HS-5 (cell line): ENCODE data around the gene RASEF.
"Not testable (repeated sequence)": the region's sequence is repeated elsewhere in the genome, so short reads cannot be mapped to it uniquely, and the experiment has no call there.

Experiments
- DNase-seq: peaks from one replicate; pipeline ENCODE4 v3.0.0-alpha.2; 2012; ENCODE audit warnings: low read depth

The RASEF gene

DNA sequence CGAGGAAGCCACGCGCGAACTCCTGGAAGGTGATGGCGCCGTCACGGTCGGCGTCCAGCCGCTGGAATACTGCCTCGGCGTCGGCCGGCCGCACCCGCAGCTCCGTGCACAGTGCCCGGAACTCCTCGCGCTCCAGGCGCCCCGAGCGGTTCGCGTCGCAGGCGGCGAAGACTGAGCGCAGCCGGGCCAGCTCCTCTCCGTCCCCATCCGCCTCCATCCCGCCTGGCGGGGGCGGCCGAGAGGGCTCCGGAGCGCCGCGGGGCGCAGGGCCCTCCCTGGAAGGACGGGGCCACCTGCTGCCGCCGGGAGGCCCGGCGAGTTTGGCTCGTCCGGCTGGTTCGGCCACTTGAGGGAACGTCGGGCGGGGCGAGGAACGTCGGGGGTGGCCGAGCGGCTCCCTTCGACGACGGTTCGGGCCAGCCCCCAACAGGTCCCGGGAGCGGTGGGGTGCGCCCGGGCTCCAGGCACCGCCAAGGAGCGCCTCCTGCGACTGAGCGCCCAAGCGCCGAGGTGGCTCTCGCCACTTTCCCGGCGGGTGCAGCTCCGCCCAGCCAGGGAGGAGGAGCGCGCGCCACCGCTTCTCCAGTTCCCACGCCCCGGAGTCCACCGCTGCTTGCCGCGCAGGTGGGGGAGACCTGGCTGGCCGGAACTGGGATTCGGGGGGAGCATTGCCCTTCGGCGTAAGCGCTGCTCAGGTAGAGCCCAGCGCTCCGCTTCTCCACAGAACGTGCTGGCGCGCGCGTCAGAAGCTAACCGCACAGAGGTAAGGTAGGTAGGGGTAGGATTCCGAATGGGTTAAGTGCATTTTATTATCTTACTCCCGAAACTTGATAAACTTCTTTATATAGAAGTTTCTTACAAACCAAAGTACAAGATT, at the start of gene RASEF:
Gene RASEF (minus strand): TSS at position 492 of the 877 bp plus-strand sequence. CDS start 275 bp downstream, at position 217.
- no peak for DNase-seq

DNA sequence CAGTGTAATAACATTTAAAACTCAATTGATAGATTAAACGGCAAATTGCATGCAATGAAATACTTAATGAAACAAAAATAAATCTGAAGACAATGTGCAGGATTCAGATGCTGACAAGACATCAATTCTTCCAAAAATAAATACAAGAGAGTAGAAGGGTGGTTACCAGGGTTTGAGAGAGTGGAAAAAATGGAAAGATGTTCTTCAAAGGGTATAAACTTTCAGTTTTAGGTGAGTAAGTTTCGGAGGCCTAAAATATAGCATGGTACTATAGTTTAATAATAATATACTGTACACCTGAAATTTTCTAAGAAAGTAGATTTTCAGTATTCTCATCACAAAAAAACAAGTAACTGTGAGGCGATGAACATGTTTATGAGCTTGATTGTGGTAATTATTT, 48.2 kb upstream of the RASEF start:
- no peak for DNase-seq

DNA sequence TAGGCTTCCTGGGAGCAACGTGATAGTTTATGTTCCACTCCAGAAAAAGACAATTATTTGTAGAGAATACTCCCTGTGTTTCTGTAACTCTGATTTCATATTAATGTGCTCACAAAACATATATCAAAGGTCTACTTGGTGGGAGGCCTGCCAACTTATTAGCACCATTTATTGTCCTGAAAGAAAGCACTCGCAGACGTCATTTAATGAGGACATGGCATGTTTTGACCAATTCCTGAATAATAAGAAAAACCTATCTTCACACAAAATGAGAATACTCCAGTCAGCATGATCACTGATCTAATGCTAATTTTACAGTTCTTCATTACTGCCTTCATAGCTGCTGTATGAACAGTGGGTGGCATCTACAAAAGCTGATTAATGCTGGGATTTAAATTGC, 46.4 kb upstream of the RASEF start:
- DNase-seq, result no peak

DNA sequence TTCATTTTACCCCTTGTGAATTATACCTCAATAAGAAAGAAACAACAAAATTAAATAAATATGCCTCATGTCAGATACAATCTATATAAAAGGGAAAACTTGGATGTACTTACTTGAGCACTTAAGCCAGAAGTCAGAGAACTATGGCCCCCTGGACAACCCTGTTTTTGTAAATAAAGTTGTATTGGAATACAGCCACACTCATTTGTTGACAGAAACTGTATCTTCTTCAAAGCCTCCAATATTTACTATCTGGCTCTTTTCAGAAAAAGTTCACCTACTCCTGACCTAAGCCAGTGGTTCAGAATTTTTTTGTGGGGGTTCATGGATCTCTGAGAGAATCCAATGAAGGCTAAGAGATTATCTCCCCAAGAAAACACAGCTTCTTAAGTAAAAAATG, 45.3 kb upstream of the RASEF start:
- no peak for DNase-seq

DNA sequence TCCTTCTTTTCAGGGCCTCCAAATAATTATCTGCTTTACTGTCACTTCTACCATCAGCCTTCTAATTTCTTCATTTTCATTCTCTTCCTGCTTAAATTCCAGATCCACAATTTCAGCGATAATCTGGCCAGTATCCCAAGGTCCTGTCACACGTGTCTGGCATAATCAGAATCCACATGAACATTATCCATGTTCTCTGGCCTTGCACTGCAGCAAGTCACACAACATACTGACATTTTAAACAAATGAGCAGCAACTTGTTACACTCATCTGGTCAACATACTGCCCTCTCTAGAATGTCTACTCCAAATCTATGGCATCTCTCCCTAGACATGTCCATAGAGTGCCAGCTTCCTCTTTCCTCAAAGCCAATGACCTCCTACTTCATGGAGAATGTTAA, 43.8 kb upstream of the RASEF start:
- no peak for DNase-seq

DNA sequence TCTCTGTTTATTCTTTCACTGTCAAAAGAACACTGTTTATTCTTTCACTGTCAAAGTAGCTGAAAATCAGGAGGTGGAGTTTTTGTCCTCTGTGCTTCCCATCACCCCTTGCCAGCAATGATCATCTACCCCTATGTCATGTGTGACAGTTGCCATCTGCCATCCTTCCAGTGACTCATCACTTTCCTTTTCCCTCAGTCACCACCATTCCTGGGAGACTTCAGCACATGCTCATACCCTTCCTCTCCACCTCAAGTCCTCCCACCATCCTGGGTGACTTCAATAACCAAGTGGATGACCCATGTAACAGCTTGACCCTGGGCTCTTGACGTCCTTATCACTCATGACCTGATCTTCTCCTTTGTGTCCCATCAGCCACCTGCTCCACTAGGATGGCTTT, 43.3 kb upstream of the RASEF start:
- DNase-seq, result no peak

DNA sequence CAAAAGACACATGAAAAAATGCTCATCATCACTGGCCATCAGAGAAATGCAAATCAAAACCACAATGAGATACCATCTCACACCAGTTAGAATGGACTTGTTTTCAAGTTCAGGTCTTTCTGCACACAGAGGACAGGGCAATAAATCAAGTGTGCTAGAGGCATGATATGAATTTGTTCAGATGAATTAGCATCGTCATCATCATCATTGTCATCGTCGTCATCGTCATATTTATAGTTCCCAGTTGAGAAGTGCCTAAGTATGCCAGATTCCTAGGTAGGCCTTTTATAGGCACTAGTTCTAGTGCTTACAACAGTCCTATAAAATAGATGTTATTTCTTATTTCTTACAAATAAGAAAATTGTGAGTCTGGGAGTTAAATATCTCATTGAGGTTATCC, 34.7 kb upstream of the RASEF start:
- DNase-seq, result no peak

DNA sequence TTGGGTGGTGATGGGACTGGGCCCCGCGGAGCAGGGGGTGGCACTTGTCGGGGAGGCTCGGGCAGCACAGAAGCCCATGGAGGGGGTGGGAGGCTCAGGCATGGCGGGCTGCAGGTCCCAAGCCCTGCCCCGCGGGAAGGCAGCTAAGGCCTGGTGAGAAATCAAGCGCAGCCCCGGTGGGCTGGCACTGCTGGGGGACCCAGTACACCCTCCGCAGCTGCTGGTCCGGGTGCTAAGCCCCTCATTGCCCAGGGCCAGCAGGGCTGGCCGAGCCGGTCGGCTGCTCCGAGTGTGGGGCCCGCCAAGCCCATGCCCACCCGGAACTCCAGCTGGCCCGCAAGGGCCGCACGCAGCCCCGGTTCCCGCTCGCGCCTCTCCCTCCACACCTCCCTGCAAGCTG, 30.4 kb upstream of the RASEF start:
- DNase-seq, result not testable (repeated sequence)

DNA sequence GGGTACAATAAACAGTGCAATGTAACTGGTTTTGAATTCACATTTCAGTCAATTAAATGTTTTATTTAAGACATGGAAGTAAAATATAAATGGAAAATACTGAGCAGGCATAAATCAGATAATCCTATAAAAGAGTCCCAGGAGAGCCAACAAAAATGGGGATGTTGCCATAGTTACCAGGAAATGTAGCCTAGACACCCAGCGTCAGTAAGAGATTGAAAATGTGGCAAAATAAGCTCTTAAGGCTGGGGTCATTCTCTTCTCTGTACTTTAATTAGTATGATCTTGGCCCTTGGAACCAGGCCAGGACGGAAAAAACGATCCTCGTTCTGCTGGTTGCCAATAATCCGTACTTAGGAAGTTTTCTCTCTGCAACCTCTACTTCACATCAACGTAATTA, 18.9 kb upstream of the RASEF start:
- DNase-seq, result no peak

DNA sequence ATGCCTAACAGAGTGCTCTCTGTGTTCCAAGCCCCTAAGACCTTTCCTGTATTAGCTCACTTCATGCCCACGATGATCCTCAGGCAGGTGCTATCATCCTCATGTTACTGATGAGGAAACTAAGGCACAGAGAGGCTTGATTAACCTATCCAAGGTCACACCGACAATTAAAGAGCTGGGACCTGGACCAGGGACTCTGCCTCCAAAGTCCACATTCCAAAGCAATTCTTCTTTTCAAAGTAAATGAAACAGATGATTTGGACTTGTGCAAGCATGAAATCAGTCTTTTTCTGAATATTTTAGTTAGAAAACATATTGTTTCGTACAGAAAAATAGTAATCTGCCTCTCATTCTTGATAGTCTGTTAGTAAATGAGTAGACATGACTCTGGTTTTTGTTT, 18.1 kb upstream of the RASEF start:
- DNase-seq, result no peak

DNA sequence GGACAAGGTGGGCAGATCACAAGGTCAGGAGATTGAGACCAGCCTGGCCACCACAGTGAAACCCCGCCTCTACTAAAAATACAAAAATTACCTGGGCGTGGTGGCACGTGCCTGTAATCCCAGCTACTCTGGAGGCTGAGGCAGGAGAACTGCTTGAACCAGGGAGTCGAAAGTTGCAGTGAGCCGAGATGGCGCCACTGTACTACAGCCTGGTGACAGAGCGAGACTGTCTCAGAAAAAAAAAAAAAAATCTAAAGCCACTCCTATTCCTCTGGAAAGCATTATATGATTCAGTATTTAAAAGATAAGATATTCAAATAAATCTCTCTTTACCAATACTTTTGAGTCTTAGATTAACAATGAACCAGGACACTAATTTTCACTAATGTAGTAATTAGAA, 13.0 kb upstream of the RASEF start:
- DNase-seq, result not testable (repeated sequence)

DNA sequence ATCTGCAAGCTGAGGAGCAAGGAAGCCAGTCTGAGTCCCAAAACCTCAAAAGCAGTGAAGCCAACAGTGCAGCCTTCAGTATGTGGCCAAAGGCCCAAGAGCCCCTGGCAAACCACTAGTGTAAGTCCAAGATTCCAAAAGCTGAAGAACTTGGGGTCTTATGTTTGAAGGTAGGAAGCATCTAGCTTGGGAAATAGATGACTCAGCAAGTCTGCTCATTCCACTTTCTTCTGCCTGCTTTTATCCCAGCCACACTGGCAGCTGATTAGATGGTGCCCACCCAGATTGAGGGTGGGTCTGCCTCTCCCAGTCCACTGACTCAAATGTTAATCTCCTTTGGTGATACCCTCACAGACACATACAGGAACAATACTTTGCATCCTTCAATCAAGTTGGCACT, 9.6 kb upstream of the RASEF start:
- DNase-seq, result not testable (repeated sequence)

DNA sequence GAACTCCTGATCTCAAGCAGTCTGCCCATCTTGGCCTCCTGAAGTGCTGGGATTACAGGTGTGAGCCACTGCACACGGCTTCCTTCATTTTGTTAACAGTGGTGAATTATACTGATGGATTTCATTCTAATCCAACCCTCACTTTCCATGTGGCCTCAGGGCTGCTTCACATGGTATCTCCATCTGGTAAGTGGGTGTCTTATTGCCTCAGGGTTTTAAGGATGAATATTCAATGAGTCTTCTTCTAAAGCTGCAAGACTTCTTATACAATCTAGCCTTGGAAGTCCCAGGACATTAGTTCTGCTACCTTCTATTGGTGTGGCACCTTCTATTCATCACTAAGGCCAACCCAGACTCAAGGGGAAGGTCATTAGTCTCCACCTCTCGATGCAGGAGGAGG, 8.7 kb upstream of the RASEF start:
- DNase-seq, result no peak

DNA sequence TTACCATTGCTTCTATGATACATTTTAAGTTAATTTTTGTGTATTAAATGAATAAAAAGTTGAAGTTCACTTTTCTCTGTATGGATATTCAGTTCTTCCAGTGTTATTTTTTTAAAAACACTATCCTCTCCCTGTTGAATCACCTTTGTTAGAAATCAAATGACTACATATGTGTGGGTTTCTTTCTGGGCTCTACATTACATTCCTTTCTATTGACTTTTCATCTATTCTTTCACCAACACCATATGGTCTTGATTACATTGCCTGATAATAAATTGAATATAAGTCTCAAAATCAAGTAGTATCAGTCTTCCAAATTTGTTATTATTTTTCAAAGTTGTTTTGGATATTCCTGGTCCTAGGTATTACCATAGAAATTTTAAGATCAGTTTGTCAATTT, 7.3 kb upstream of the RASEF start:
- DNase-seq, result no peak

DNA sequence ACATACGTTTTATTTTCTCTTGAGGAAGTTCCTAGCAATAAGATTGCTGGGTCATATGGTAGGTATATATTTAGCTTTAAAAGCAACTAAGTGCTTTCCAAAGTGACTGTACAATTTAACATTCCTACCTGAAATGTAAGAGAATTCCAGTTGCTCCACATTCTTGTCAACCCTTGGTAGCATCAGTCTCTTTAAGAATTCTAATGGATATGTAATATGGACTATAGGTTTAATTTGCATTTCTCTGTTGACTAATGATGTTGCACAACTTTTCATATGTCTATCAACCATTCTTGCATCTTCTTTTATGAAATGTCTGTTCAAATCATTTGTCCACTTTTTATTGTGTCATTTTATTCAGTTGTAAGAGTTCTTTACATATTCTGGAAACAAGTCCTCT, 6.7 kb upstream of the RASEF start:
- DNase-seq, result no peak

DNA sequence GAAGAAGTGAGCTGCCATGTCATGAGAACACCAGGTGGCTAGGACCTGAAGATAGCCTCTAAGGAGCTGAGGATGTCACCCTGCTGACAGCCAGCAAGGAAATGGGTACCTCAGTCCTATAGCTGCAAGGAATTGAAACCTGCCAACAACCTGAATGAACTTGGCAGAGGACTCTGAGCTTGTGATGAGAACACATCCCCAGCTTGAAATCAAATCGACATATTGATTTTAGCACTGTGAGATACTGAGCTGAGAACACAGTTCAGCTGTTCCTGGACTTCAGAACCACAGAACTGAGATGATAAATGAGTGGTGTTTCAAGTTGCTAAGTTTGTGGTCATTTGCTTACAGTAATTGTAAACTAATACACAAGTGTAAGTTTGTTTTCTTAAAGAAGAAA, 5.5 kb upstream of the RASEF start:
- no peak for DNase-seq

DNA sequence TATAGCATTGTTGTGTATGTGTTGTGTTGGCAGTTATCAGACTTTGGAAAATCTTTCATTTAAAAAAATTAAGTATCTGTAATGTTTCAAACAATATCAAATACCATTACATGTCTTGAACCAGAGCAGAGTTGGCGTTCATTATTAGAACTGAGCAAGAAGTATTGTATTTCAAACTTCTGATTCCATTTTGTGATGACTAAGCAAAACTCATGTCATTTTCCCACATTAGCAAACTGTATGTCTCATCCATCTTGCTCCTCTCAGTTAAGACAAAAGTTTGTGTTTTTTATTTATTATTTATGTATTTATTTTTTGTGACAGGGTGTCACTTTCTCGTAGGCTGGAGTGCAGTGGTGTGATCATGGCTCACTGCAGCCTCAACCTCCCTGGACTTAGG, 4.6 kb upstream of the RASEF start:
- no peak for DNase-seq

DNA sequence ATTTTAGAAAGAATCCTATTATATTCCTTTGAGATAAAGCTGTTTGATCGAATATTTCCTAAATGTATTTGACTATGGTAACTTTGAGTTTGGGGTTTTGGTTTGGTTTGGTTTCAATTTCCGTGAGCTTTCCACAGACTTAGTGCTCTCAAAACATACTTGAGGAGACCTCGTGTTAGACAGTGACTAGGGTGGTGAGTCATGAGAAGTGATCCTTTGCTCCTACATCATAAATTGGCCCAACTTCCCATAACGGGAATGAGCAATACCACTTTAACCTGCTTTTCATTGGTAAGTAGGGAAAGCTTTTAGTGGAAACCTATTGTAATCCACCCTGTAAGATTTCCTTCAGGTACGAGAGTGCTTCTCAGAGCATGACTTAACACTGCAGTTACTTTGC, 3.8 kb upstream of the RASEF start:
- peak; percentile 86 for DNase-seq

DNA sequence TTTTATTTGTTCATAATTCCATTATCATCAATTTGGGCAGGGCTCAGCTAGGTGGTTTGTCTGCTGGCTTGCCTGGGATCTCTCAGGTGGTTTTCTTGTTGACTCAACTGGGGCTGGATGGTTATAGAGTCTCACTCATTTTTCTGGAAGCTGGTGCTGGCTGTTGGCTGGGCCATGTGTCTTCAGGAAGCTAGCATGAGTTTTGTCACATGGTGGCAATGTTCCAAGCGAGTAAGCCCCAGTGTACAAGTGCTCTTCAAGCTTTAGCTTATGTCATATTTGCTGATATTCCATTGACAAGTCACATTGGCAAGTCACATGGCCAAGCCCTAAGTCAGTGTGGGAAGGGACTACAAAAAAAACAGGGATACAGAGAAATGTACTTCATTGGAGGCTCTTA, 2.3 kb upstream of the RASEF start:
- no peak for DNase-seq

DNA sequence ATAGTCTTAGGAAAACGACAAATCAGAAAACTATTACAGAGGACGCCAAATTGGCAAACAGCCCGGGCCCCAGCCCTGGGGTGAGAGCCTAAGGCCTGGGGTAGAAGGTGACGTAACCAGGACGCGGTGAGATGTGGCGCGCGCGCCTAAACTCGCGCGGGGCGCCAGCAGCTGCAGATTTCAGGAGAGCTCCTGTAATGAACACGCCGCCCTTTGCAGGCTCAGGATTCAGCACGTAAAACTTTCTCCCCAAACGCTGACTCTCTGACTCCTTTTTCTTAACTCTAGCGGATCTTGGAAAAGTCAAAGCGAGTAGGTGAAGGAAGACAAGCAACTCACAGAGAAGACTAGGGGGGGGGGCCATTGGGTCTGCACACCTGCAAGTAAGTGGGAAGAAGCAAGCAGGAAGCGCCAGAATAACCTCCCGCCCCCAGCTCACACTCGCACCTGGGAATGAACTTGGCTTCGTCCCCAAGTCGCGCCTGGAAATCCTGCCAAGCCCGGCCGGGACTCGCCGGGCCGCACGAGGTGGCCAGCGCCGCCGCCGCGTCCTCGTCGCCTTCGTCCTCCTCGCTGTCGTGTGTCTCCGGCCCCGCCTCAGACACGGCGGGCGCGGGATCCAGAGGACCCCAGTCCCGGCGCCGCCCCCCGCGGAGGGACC, 822 bp downstream of the RASEF start:
- DNase-seq, result no peak

DNA sequence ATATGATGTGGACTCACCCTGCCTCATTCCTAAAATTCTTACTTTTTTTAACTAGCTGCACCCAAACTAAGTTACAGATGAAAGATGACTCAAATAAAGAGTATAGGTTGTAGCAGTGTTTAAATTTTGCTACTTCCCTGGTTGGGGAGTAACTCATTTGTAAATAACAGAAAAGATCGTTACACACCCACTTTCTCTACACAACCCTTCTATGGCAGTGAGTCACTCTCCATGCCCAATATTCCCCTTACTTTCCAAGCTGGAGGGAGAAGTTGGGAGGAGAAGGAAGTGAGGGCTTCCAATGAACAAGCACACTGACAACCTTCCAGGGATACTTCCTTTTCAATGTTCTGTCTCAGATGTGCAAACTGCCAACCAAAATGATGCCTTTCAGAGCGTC, 1.9 kb downstream of the RASEF start:
- no peak for DNase-seq

DNA sequence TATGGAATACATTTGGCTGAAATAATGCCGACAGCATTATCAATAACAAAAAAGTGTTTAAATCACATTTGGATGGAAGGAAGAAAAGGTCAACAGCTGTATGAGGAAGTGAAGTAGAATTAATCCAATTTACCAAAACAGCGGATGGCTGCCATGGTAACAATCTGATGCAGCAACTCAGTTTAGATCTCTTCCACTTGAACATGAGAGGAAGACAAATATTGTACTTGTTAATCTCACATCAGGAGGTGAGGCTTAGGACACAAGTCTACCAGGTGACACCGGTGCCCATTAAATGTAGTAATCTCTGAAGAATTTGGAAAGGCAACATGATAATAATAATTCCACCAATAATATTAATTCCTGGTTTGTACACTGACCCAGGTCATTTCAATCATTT, 2.4 kb downstream of the RASEF start:
- DNase-seq, result no peak

DNA sequence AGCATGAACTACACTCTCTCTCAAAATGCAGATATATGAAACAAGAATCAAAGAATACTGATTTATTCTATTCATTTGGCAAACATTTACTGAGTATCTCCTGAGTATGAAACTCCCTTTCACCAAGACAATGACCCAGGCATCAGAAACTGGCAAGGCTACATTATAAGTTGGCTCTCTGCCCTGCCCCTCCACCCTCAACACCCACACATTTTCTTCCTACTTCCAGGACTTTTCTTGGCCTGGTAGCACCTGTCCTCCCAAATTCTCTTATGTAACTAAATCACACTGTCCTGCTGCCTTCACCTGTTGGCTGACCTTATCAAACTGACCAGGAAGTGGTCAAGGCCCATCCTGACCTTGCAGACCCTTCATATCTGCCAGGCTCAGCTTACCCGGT, 3.5 kb downstream of the RASEF start:
- DNase-seq, result no peak

DNA sequence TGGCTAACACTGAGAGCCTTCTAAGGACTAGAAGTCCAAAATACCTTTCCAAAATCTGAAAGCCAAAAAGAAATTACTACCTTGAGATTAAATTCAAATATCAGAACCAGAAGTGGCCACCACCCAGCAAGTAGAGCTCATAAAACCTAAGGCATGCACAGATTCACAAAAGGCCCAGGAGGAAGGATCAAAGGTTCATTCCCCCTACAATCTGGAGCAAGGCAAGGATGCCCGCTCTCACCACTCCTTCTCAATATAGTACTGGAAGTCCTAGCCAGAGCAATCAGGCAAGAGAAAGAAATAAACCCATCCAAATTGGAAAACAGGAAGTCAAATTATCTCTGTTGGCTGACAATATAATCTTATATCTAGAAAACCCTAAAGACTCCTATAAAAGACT, 6.0 kb downstream of the RASEF start:
- no peak for DNase-seq
